CD4-positive, alpha-beta memory T cell (primary cell): Measurements from ENCODE around the gene ACTRT2. TPM values are rescaled to one million over a fixed set of nuclear protein-coding genes. Genes with fewer than 3 reads are reported as not detected.

Source experiments
- CTCF ChIA-PET: fragments of 350-600 bp; sonication (Branson Sonifier 250); formaldehyde crosslinking; loops from one replicate; lab custom pipeline; 2021; ENCODE audit warnings: inconsistent platforms; ENCODE audit not compliant: partially characterized antibody; lab: Charles Lee
- POLR2A ChIA-PET: fragments of 350-600 bp; sonication (Branson Sonifier 250); formaldehyde crosslinking; loops from one replicate; lab custom pipeline; 2021; ENCODE audit not compliant: partially characterized antibody; lab: Charles Lee
- DNase-seq, 5 donors: peaks; one replicate each; pipeline versions ENCODE4 v3.0.0 to v3.0.0-alpha.2; 2020 to 2022; ENCODE audit warnings: mixed read lengths in 1 of 5
- H3K27ac ChIP-seq: one replicate; pipeline ENCODE4 v1.7.0; 2013; ENCODE audit warnings: low read depth, low read length
- H3K27me3 ChIP-seq: 2 replicates; pipeline ENCODE4 v1.7.0; 2013; ENCODE audit warnings: mild to moderate bottlenecking, low read length, moderate library complexity; ENCODE audit not compliant: insufficient read depth
- H3K36me3 ChIP-seq: 2 replicates; pipeline ENCODE4 v1.7.0; 2013; ENCODE audit warnings: mild to moderate bottlenecking, low read length, moderate library complexity; ENCODE audit not compliant: insufficient read depth
- H3K4me1 ChIP-seq: 2 replicates; pipeline ENCODE4 v1.7.0; 2013; ENCODE audit warnings: mild to moderate bottlenecking, low read length, moderate library complexity; ENCODE audit not compliant: insufficient read depth
- H3K4me3 ChIP-seq, 2 donors: one replicate each; pipeline ENCODE4 v1.7.0; 2013; ENCODE audit warnings: low read length in 2 of 2, mild to moderate bottlenecking in 1 of 2
- H3K9me3 ChIP-seq, 2 donors: one replicate each; pipeline ENCODE4 v1.7.0; 2013; ENCODE audit warnings: low read length in 2 of 2, control low read depth in 1 of 2; ENCODE audit not compliant: control insufficient read depth in 1 of 2
- H3K27ac Mint-ChIP-seq, 7 donors: one replicate each; pipeline ENCODE4 v1.8.0; 2020 to 2021; ENCODE audit warnings: mixed read lengths in 7 of 7, mild to moderate bottlenecking in 6 of 7, inconsistent platforms in 3 of 7, moderate library complexity in 3 of 7
- H3K27me3 Mint-ChIP-seq, 2 donors: one replicate each; pipeline ENCODE4 v1.8.0; 2020 to 2021; ENCODE audit warnings: mixed read lengths in 2 of 2
- H3K36me3 Mint-ChIP-seq, 2 donors: one replicate each; pipeline ENCODE4 v1.8.0; 2020 to 2021; ENCODE audit warnings: mixed read lengths in 2 of 2, inconsistent platforms in 1 of 2, mild to moderate bottlenecking in 1 of 2
- H3K4me1 Mint-ChIP-seq, 4 donors: one replicate each; pipeline ENCODE4 v1.8.0; 2020 to 2021; ENCODE audit warnings: mixed read lengths in 4 of 4, mild to moderate bottlenecking in 1 of 4
- H3K4me3 Mint-ChIP-seq, 8 donors: one replicate each; pipeline ENCODE4 v1.8.0; 2020 to 2021; ENCODE audit warnings: mixed read lengths in 8 of 8, mild to moderate bottlenecking in 7 of 8, moderate library complexity in 6 of 8, inconsistent platforms in 3 of 8
- H3K9me3 Mint-ChIP-seq, 8 donors: one replicate each; pipeline ENCODE4 v1.8.0; 2020 to 2021; ENCODE audit warnings: mixed read lengths in 8 of 8, mild to moderate bottlenecking in 5 of 8, inconsistent platforms in 3 of 8, moderate library complexity in 1 of 8
- intact Hi-C: fragments of 100-400 bp; cut with micrococcal nuclease; formaldehyde crosslinking; loops from one replicate; pipeline ENCODE4 v1.15.1; 2023
- polyA plus RNA-seq, 2 donors: library from polyadenylated mRNA; unstranded; fragments of 300-500 nt; fragmentation: Illumina TruSeq; gene quantifications; one replicate each; pipeline ENCODE4 v1.2.3, GENCODE V29; 2021
- total RNA-seq, 2 experiments: library from RNA; stranded (reverse); gene quantifications; one replicate each; pipeline ENCODE4 v1.2.3, GENCODE V29; 2021

The ACTRT2 gene
- total and polyA plus RNA-seq, 4 experiments from 2014 or later, result not detected

- no peaks in the 10 kb centered on the region for H3K27me3 ChIP-seq
- POLR2A ChIA-PET, result no interaction called here
- Mint-ChIP-seq H3K9me3 (no peaks in the 10 kb centered on the region), H3K4me3 (no peak overlapping the region), H3K27me3 (no peaks in the 10 kb centered on the region), H3K4me1 (peaks cover 2 to 23% (median 16%) of the 10 kb centered on the region in 4 donors), H3K36me3 (no peaks in the 10 kb centered on the region), H3K27ac (no peak overlapping the region)
- intact Hi-C loops, result no loop called here
- CTCF ChIA-PET, result no interaction called here
- H3K27ac ChIP-seq, result no peak overlapping the region
- no peak overlapping the region for H3K4me3 ChIP-seq
- no peaks in the 10 kb centered on the region for H3K9me3 ChIP-seq
- peaks cover 21% of the 10 kb centered on the region for H3K4me1 ChIP-seq
- no peak for DNase-seq
- H3K36me3 ChIP-seq, result no peaks in the 10 kb centered on the region
These were observed 16.2 kb downstream of the ACTRT2 start for GRCh38 chr1:3037281-3038040.

GRCh38 chr1:3038113-3038551 is 16.9 kb downstream of the ACTRT2 start:
- H3K36me3 Mint-ChIP-seq, result no peaks in the 10 kb centered on the region
- ChIA-PET CTCF (no interaction called here), POLR2A (no interaction called here)
- no peaks in the 10 kb centered on the region for H3K9me3 Mint-ChIP-seq
- Histone ChIP-seq H3K27me3 (no peaks in the 10 kb centered on the region), H3K4me3 (no peak overlapping the region), H3K36me3 (no peaks in the 10 kb centered on the region), H3K27ac (no peak overlapping the region), H3K9me3 (no peaks in the 10 kb centered on the region), H3K4me1 (peaks cover 15% of the 10 kb centered on the region)
- no peak overlapping the region for H3K27ac Mint-ChIP-seq
- no peak overlapping the region for H3K4me3 Mint-ChIP-seq
- no peak for DNase-seq
- H3K4me1 Mint-ChIP-seq, result peaks cover 2 to 17% (median 11%) of the 10 kb centered on the region in 4 donors
- no peaks in the 10 kb centered on the region for H3K27me3 Mint-ChIP-seq
- intact Hi-C loops, result no loop called here

GRCh38 chr1:3038571-3039181 is 17.4 kb downstream of the ACTRT2 start:
- H3K9me3 ChIP-seq, result no peaks in the 10 kb centered on the region
- peaks cover 0 to 11% (median 6%) of the 10 kb centered on the region in 4 donors for H3K4me1 Mint-ChIP-seq
- ChIA-PET CTCF (no interaction called here), POLR2A (no interaction called here)
- no peaks in the 10 kb centered on the region for H3K9me3 Mint-ChIP-seq
- no peaks in the 10 kb centered on the region for H3K36me3 Mint-ChIP-seq
- H3K27ac Mint-ChIP-seq, result no peak overlapping the region
- no peak for DNase-seq
- H3K4me3 Mint-ChIP-seq, result no peak overlapping the region
- H3K4me1 ChIP-seq, result peaks cover 9% of the 10 kb centered on the region
- H3K27me3 ChIP-seq, result no peaks in the 10 kb centered on the region
- H3K36me3 ChIP-seq, result no peaks in the 10 kb centered on the region
- intact Hi-C loops, result no loop called here
- H3K27ac ChIP-seq, result no peak overlapping the region
- H3K27me3 Mint-ChIP-seq, result no peaks in the 10 kb centered on the region
- no peak overlapping the region for H3K4me3 ChIP-seq

- peaks cover 2 to 3% of the 10 kb centered on the region in 2 donors for H3K27me3 Mint-ChIP-seq
- Histone ChIP-seq H3K36me3 (no peaks in the 10 kb centered on the region), H3K27ac (no peak overlapping the region), H3K4me3 (no peak overlapping the region), H3K9me3 (no peaks in the 10 kb centered on the region), H3K4me1 (no peaks in the 10 kb centered on the region), H3K27me3 (no peaks in the 10 kb centered on the region)
- H3K4me3 Mint-ChIP-seq, result no peak overlapping the region
- intact Hi-C loops, result no loop called here
- peaks cover 0 to 5% (median 0%) of the 10 kb centered on the region in 4 donors for H3K4me1 Mint-ChIP-seq
- no peaks in the 10 kb centered on the region for H3K36me3 Mint-ChIP-seq
- no peak for DNase-seq
- no peak overlapping the region for H3K27ac Mint-ChIP-seq
- ChIA-PET POLR2A (no interaction called here), CTCF (no interaction called here)
- H3K9me3 Mint-ChIP-seq, result no peaks in the 10 kb centered on the region
These were observed 18.7 kb downstream of the ACTRT2 start for GRCh38 chr1:3040004-3040403.

- Mint-ChIP-seq H3K36me3 (no peaks in the 10 kb centered on the region), H3K9me3 (no peaks in the 10 kb centered on the region), H3K27ac (no peak overlapping the region), H3K27me3 (peaks cover 6 to 8% of the 10 kb centered on the region in 2 donors), H3K4me3 (no peak overlapping the region), H3K4me1 (no peaks in the 10 kb centered on the region)
- DNase-seq, result no peak
- Histone ChIP-seq H3K4me1 (no peaks in the 10 kb centered on the region), H3K27me3 (no peaks in the 10 kb centered on the region), H3K36me3 (no peaks in the 10 kb centered on the region), H3K9me3 (no peaks in the 10 kb centered on the region), H3K27ac (no peak overlapping the region), H3K4me3 (no peak overlapping the region)
- ChIA-PET CTCF (no interaction called here), POLR2A (no interaction called here)
- intact Hi-C loops, result no loop called here
These were observed 21.2 kb downstream of the ACTRT2 start for GRCh38 chr1:3042481-3042880.

GRCh38 chr1:3049164-3049563 is 27.9 kb downstream of the ACTRT2 start:
- Mint-ChIP-seq H3K4me1 (peaks cover 0 to 2% (median under 1%) of the 10 kb centered on the region in 4 donors), H3K27me3 (peaks cover 13 to 28% of the 10 kb centered on the region in 2 donors), H3K9me3 (peaks cover 0 to 5% (median 3%) of the 10 kb centered on the region in 8 donors), H3K27ac (no peak overlapping the region), H3K4me3 (no peak overlapping the region), H3K36me3 (no peaks in the 10 kb centered on the region)
- no peak for DNase-seq
- H3K4me3 ChIP-seq, result no peak overlapping the region
- no peak overlapping the region for H3K27ac ChIP-seq
- no peaks in the 10 kb centered on the region for H3K9me3 ChIP-seq
- no peaks in the 10 kb centered on the region for H3K27me3 ChIP-seq
- no peaks in the 10 kb centered on the region for H3K36me3 ChIP-seq
- intact Hi-C loops, result no loop called here
- POLR2A ChIA-PET, result no interaction called here
- CTCF ChIA-PET, result no interaction called here
- no peaks in the 10 kb centered on the region for H3K4me1 ChIP-seq

- H3K36me3 Mint-ChIP-seq, result no peaks in the 10 kb centered on the region
- DNase-seq, result no peak
- peaks cover 0 to 2% (median under 1%) of the 10 kb centered on the region in 4 donors for H3K4me1 Mint-ChIP-seq
- H3K27ac Mint-ChIP-seq, result no peak overlapping the region
- H3K4me3 Mint-ChIP-seq, result no peak overlapping the region
- intact Hi-C loops, result no loop called here
- H3K27me3 Mint-ChIP-seq, result peaks cover 11 to 26% of the 10 kb centered on the region in 2 donors
- no peak overlapping the region for H3K27ac ChIP-seq
- no peak overlapping the region for H3K4me3 ChIP-seq
- no peaks in the 10 kb centered on the region for H3K4me1 ChIP-seq
- no peaks in the 10 kb centered on the region for H3K36me3 ChIP-seq
- peaks cover 0 to 5% (median 3%) of the 10 kb centered on the region in 8 donors for H3K9me3 Mint-ChIP-seq
- ChIA-PET POLR2A (no interaction called here), CTCF (no interaction called here)
- no peaks in the 10 kb centered on the region for H3K9me3 ChIP-seq
- H3K27me3 ChIP-seq, result no peaks in the 10 kb centered on the region
These were observed 28.6 kb downstream of the ACTRT2 start for GRCh38 chr1:3049905-3050304.
